ENCODE results near the gene C2orf74. TPM values are rescaled to one million over a fixed set of nuclear protein-coding genes. Genes with fewer than 3 reads are reported as not detected.
"Not testable (repeated sequence)": the region's sequence is repeated elsewhere in the genome, so short reads cannot be mapped to it uniquely, and the experiment has no call there.

Gene C2orf74
- total and polyA plus RNA-seq, 2 donors from 2014 or later: 23.6 to 47.6 TPM

DNA sequence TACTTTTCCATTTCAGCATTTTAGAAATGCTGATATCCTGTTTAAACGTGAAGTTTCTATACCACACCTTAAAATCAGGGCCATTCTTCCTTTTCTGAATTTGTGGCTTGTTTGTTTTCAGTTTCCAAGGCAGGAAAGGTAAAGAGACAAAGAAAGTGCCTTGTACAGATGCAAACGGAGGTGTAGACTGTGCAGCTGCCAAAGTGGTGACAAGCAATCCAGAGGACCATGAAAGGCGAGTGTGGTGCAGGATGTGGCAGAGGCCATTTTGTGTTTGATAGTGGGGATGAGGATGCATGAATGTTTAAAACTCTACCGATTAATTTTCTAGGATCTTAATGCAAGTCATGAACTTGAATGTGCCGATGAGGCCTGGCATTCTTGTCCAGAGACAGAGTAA is 733 bp downstream of the C2orf74 start:
- TF ChIP-seq, protein P1, sequence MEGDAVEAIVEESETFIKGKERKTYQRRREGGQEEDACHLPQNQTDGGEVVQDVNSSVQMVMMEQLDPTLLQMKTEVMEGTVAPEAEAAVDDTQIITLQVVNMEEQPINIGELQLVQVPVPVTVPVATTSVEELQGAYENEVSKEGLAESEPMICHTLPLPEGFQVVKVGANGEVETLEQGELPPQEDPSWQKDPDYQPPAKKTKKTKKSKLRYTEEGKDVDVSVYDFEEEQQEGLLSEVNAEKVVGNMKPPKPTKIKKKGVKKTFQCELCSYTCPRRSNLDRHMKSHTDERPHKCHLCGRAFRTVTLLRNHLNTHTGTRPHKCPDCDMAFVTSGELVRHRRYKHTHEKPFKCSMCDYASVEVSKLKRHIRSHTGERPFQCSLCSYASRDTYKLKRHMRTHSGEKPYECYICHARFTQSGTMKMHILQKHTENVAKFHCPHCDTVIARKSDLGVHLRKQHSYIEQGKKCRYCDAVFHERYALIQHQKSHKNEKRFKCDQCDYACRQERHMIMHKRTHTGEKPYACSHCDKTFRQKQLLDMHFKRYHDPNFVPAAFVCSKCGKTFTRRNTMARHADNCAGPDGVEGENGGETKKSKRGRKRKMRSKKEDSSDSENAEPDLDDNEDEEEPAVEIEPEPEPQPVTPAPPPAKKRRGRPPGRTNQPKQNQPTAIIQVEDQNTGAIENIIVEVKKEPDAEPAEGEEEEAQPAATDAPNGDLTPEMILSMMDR (IDR thresholded peaks at IDR 0.05; ENCODE audit: borderline replicate concordance, extremely low read depth, insufficient read depth): no peak
- DNase-seq (no peak), FAIRE-seq (no peak)
- H3K9me3 ChIP-seq (ENCODE audit: control insufficient read depth in 2 of 3, insufficient read depth in 1 of 3, low read length in 3 of 3): no peaks in the 10 kb centered on the region
- no peaks in the 10 kb centered on the region for H3K4me1 ChIP-seq (ENCODE audit: control insufficient read depth in 2 of 3, insufficient read depth in 2 of 3, low read depth in 1 of 3, low read length in 3 of 3)
- H3K27ac ChIP-seq (ENCODE audit: low read depth in 2 of 2, low read length in 2 of 2): no peak overlapping the region
- intact Hi-C loops (cut with DNase I): no loop called here
- peaks cover 0 to 31% (median 7%) of the 10 kb centered on the region in 3 donors for H3K36me3 ChIP-seq (ENCODE audit: control insufficient read depth in 2 of 3, insufficient read depth in 3 of 3, low read length in 3 of 3)
- no peak overlapping the region for H3K4me3 ChIP-seq (ENCODE audit: low read length in 3 of 3)
- no peak overlapping the region for H3K9ac ChIP-seq (ENCODE audit: low read length in 3 of 3)
- H3K27me3 ChIP-seq (ENCODE audit: control insufficient read depth, insufficient read depth, low read length): no peaks in the 10 kb centered on the region

DNA sequence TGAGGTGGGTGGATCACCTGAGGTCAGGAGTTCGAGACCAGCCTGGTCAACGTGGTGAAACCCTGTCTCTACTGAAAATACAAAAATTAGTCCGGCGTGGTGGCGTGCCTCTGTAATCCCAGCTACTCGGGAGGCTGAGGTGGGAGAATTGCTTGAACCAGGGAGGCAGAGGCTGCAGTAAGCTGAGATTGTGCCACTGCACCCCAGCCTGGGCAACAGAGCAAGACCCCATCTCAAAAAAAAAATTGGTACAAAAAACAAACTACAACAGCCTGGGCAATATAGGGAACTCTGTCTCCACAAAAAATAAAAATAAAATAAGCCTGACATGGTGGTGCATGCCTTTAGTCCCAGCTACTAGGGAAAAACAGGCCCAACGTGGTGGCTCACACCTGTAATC is 3.1 kb downstream of the C2orf74 start:
- intact Hi-C loops (cut with DNase I); H3K27me3 ChIP-seq (ENCODE audit: control insufficient read depth, insufficient read depth, low read length); H3K9ac ChIP-seq (ENCODE audit: low read length in 3 of 3); H3K27ac ChIP-seq (ENCODE audit: low read depth in 2 of 2, low read length in 2 of 2); H3K4me3 ChIP-seq (ENCODE audit: low read length in 3 of 3); H3K4me1 ChIP-seq (ENCODE audit: control insufficient read depth in 2 of 3, insufficient read depth in 2 of 3, low read depth in 1 of 3, low read length in 3 of 3); DNase-seq; H3K9me3 ChIP-seq (ENCODE audit: control insufficient read depth in 2 of 3, insufficient read depth in 1 of 3, low read length in 3 of 3); FAIRE-seq: not testable (repeated sequence)
- H3K36me3 ChIP-seq (ENCODE audit: control insufficient read depth in 2 of 3, insufficient read depth in 3 of 3, low read length in 3 of 3): peaks cover 0 to 25% (median 7%) of the 10 kb centered on the region in 3 donors

DNA sequence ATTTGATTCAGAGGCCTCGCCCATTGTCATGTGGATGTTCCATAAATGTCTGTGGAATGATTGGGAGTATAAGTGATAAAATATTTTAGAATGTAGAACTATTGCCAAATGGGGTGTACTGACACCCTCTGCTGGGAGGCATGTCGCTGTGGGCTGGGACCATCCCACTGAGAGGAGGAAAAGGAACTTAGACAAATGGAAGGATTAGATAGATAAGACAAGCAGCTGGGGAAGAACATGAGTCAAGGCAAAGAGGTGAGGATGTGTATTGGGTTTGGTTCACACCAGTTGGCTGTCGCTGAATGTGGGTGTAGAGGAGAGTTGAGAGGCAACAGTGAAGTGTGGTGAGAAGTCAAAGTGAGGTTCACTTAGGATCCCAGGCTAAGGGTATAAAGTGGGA is 4.0 kb downstream of the C2orf74 start:
- H3K4me3 ChIP-seq (ENCODE audit: low read length in 3 of 3): no peak overlapping the region
- no peak for DNase-seq
- H3K27ac ChIP-seq (ENCODE audit: low read depth in 2 of 2, low read length in 2 of 2): no peak overlapping the region
- no peak overlapping the region for H3K9ac ChIP-seq (ENCODE audit: low read length in 3 of 3)
- H3K27me3 ChIP-seq (ENCODE audit: control insufficient read depth, insufficient read depth, low read length): no peaks in the 10 kb centered on the region
- no peaks in the 10 kb centered on the region for H3K4me1 ChIP-seq (ENCODE audit: control insufficient read depth in 2 of 3, insufficient read depth in 2 of 3, low read depth in 1 of 3, low read length in 3 of 3)
- FAIRE-seq: no peak
- H3K9me3 ChIP-seq (ENCODE audit: control insufficient read depth in 2 of 3, insufficient read depth in 1 of 3, low read length in 3 of 3): no peaks in the 10 kb centered on the region
- intact Hi-C loops (cut with DNase I): no loop called here
- TF ChIP-seq, protein P1 (IDR thresholded peaks at IDR 0.05; ENCODE audit: borderline replicate concordance, extremely low read depth, insufficient read depth): no peak
- peaks cover 0 to 25% (median 7%) of the 10 kb centered on the region in 3 donors for H3K36me3 ChIP-seq (ENCODE audit: control insufficient read depth in 2 of 3, insufficient read depth in 3 of 3, low read length in 3 of 3)

DNA sequence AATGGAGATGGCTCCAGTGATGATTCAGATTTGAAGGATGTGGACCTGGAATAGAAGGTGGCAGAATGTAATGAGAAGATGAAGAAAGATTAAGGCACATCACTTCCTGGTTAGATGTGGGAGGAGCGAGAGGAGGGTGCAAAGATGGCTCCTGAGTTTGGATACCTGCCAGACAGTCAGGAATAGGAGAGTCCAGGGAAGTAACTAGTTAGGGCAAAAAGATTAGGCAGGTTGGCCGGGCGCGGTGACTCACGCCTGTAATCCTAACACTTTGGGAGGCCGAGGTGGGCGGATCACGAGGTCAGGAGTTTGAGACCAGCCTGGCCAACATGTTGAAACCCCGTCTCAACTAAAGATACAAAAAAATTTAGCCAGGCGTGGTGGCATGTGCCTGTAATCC is 5.6 kb downstream of the C2orf74 start:
- Histone ChIP-seq H3K36me3 (ENCODE audit: control insufficient read depth in 2 of 3, insufficient read depth in 3 of 3, low read length in 3 of 3) (peaks cover 0 to 18% (median 7%) of the 10 kb centered on the region in 3 donors), H3K27me3 (ENCODE audit: control insufficient read depth, insufficient read depth, low read length) (no peaks in the 10 kb centered on the region), H3K27ac (ENCODE audit: low read depth in 2 of 2, low read length in 2 of 2) (no peak overlapping the region), H3K9ac (ENCODE audit: low read length in 3 of 3) (no peak overlapping the region), H3K4me1 (ENCODE audit: control insufficient read depth in 2 of 3, insufficient read depth in 2 of 3, low read depth in 1 of 3, low read length in 3 of 3) (no peaks in the 10 kb centered on the region), H3K4me3 (ENCODE audit: low read length in 3 of 3) (no peak overlapping the region), H3K9me3 (ENCODE audit: control insufficient read depth in 2 of 3, insufficient read depth in 1 of 3, low read length in 3 of 3) (no peaks in the 10 kb centered on the region)
- FAIRE-seq (no peak), DNase-seq (no peak)
- TF ChIP-seq, protein P1 (IDR thresholded peaks at IDR 0.05; ENCODE audit: borderline replicate concordance, extremely low read depth, insufficient read depth): no peak
- intact Hi-C loops (cut with DNase I): no loop called here

Measured in kidney (tissue), 14 donors.